Measurements from ENCODE around the gene TBC1D1.
"Not testable (repeated sequence)": the region's sequence is repeated elsewhere in the genome, so short reads cannot be mapped to it uniquely, and the experiment has no call there.

The TBC1D1 gene

DNA sequence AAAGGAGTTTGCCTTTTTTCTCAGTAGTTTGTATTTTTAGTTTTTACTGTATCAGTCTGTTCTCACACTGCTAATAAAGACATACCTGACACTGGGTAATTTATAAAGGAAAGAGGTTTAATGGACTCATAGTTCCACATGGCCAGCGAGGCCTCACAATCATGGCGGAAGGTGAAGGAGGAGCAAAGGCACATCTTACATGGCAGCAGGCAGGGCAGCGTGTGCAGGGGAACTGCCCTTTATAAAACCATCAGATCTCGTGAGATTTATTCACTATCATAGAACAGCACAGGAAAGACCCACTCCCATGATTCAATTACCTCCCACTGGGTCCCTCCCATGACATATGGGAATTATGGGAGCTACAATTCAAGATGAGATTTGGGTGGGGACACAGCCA lies 130.1 kb downstream of the TBC1D1 start:
- not testable (repeated sequence) for DNase-seq

- DNase-seq, result no peak
Measured at GRCh38 chr4:38021751-38022150, 130.9 kb downstream of the TBC1D1 start.

DNA sequence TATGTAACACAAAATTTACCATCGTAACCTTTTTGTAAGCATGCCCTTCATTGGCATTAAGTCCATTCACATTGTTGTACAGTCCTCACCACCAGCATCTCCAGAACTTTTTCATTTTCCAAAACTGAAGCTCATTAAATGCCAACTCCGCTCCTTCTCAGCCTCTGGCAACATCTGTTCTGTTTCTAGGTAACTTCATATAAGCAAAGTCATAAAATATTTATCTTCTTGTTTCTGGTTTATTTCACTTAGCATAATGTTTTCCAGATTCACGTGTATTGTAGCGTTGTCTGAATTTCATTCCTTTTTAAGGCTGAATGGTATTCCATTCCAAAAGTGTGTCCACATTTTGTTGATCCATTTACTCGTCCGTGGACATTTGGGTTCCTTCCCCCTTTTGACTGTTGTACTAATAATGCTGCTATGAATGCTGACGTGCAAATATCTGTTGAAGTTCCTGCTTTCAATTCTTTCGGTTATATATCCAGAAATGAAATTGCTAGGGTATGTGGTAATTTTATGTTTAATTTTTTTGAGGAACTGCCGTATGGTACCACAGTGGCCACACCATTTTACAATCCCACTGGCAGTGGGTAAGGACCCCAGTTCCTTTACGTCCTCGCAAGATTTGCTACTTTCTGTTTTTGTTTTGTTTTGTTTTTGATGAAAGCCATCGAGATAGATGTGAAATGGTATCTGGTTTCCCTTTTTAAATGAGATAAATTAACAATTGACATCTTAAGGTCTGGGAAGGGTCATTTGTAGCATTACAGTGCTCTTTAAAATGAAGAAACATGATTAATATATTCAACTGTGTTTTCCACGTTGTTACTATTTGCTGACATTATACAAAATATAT lies 132.7 kb downstream of the TBC1D1 start:
- no peak for DNase-seq

- no peak for DNase-seq
Measured at GRCh38 chr4:38024206-38024509, 133.3 kb downstream of the TBC1D1 start.

DNA sequence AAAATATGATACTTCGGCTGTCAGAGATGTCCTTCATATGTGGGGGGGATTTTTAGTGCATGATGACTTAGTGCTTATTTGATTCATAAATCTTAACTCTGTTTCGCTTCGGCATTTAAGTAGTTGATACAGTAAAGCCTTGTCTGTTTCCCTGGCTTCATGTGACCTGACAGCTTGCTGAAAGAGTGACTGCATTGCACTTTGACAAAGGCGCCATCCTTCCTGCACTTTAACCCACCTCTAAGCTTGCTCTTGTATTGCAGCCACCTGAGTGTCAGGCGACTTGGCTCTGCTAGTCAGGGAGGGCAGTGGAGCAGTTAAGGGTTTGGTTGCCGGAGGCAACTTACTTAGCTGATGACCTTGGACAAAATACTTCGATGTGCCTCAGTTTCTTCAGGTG lies 134.8 kb downstream of the TBC1D1 start:
- no peak for DNase-seq

GRCh38 chr4:38026158-38026740 lies 135.4 kb downstream of the TBC1D1 start:
- no peak for DNase-seq

- DNase-seq, result no peak
Measured at GRCh38 chr4:38030023-38030422, 139.1 kb downstream of the TBC1D1 start.

DNA sequence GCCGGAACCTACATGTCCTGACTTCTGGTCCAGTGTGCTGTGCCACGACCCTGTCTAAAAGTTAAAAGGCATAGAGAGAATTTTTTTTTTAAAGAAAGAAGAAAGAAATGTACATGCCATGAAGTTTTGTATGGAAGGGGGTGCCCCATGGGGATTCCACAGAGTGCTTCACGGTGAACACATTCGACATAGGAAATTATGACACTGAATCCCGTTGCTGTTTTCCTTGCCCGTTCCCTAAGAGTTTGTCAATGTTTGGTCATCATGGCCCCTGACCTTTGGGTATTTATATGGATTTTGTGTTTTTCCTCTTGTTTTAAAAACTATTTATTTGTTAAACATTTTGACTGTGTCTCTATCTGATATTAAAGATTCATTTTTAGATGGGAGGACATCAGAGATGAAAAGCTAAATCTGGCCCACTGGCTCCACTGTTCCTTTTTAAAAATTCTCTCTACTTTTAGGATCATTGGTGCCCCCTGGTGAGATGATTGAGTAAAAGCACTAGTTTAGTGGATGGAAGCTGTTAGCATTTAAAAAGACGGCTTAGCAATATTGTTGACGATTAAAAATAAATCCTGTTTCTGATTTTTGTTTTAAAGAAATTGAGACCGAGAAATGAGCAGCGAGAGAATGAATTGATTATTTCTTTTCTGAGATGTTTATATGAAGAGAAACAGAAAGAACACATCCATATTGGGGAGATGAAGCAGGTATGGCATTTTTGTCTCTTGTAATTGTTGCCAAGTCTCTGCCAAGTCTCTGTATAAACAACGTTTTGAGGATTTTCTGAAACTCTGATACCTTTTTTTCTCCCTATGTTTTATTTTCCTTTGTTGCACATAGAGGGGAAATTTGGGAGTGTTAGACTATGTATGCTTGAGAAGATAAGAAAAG lies 144.3 kb downstream of the TBC1D1 start:
- no peak for DNase-seq

DNA sequence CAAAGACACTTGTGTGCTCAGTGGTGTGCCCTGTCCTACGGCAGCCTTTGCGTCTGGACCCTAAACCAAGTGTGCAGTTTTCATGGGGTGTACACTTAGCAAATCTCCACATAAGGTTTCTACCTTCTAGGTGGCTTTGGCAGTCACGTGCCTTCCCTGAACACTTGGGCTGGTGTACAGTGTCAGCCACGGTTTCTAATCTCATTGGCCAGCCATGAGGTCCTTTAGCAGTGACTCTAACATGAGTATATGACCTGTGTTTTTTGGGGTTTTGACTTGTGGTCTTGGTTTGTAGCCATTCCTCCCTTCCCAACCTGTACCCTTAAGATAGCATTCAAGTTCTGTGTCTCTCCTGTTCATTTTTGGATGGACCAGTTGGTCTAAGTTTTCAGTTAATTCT lies 145.7 kb downstream of the TBC1D1 start:
- no peak for DNase-seq

DNA sequence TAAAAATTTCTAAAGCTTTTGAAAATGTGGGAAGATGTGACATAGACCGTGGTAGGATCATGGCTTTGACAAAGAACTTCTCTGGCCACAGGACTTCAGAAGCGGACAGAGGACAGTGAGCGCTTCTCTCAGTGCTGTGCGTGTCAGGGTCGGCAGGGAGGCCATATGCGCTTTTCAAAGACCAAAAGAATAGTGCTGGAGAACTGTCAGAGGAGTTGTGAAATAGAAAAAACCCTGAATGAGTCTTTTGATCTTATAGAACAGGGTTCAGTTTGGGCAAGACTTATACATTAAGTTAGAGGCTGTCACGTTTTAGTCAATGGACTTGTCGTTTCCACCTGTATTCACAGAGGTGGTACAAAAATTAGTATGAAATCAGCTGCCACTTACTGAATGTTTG lies 146.7 kb downstream of the TBC1D1 start:
- DNase-seq, result no peak

GRCh38 chr4:38040619-38041018 lies 149.7 kb downstream of the TBC1D1 start:
- no peak for DNase-seq

DNA sequence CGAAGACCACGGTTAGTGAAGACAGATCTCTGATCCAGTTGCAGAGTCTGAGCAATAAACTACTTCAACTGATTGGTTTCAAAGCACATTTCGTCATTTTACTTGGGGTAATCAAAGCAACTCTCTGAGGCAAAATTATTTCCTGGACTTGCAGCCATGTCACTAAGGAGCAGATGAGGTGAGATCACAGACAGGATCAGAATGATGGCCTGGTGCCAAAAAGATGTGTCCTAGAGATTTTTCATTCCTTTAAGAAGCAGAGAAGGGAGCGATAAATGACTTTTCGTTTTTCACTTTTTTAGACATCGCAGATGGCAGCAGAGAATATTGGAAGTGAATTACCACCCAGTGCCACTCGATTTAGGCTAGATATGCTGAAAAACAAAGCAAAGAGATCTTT lies 153.2 kb downstream of the TBC1D1 start:
- DNase-seq, result no peak

- DNase-seq, result no peak
Measured at GRCh38 chr4:38045289-38045988, 154.6 kb downstream of the TBC1D1 start.

DNA sequence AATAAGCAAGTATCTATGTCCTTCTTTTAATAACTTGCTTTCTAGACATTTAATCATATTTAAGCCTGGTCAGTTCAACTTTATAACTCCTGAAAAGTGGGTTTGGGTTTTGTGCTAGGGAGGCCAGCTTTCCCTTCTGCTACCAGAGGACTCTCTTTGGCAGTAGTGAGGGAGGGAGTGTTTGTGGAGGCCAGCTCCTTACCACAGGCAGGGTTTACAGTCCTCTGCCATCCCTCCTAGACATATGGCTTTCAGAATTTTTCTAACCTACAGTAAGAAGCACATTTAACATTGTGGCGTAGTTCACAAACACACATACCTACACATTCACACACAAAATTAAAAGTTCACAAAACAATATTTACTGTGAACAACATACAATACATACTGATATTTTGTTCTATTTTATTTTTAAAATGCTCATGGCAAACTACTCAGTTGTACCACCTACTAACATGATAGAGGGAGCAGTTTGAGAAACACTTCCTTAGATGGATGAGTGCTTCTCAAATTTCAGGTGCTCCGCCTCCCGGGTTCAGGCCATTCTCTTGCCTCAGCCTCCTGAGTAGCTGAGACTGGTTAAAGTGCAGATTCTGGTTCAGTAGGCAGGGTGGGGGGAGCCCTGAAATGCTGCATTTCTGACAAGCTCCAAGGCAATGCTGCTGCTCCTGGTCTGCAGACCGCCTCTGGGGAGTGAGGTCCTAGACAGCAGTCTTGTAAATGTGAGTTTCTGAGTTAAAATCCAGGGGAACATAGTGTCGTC lies 156.0 kb downstream of the TBC1D1 start:
- no peak for DNase-seq

GRCh38 chr4:38049545-38050170 lies 158.8 kb downstream of the TBC1D1 start:
- no peak for DNase-seq

GRCh38 chr4:38050560-38051350 lies 159.9 kb downstream of the TBC1D1 start:
- no peak for DNase-seq

DNA sequence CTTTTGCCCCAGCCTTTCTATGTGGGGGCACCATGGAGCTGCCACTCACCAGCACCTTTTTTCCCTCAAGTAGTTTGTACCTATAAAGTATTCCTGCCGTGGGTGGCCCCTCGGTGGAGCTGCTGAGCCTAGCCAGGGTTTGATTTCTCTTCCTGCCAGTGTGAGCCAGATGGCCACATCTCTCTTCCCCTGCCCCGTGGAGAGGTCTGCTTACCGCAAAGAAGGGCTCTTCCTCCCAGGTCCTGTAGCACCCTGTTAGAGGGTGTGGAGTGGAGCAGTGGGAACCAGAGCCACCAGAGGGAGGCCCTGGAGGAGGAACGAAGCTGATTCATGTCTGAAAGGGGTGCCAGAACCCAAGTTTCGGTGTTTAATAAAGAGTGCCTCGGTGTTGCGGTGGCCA lies 164.7 kb downstream of the TBC1D1 start:
- DNase-seq, result no peak

- DNase-seq, result no peak
Measured at GRCh38 chr4:38056011-38056685, 165.3 kb downstream of the TBC1D1 start.

- no peak for DNase-seq
Measured at GRCh38 chr4:38058151-38058550, 167.3 kb downstream of the TBC1D1 start.

DNA sequence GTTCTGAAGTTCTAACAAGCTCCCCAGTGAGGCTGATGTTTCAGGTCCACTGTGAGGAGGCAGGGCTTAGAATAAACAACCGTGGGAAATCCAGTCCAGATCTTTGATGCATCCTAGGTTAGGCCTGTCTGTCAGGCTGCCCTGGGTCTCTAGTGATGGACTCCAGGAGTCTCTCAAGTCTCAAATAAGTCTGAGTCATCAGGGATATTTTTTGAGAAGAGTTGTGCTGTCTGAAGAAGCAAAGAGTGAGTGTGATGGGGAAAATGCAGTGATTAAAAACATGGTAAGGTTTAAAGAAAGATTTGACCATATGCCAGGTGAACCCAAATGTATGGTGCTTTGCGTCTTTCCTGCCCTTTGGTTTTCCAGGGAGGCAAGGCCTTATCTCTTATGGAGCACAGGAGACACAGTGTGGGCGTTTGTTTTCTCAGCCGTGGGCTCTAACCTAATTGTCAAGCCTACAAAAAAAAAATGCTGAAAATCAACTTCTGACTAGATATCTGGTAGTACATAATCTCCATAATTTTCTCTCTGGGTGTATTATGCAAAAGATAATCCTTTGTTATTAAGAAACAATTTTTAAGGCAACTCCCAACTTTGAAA lies 170.0 kb downstream of the TBC1D1 start:
- no peak for DNase-seq
